ENCODE measurements around the gene NUSAP1.
A peak's percentile ranks its signal among the peaks of the same experiment; 100 is the strongest.
"Not testable (repeated sequence)": the region's sequence is repeated elsewhere in the genome, so short reads cannot be mapped to it uniquely, and the experiment has no call there.

NUSAP1 gene

DNA sequence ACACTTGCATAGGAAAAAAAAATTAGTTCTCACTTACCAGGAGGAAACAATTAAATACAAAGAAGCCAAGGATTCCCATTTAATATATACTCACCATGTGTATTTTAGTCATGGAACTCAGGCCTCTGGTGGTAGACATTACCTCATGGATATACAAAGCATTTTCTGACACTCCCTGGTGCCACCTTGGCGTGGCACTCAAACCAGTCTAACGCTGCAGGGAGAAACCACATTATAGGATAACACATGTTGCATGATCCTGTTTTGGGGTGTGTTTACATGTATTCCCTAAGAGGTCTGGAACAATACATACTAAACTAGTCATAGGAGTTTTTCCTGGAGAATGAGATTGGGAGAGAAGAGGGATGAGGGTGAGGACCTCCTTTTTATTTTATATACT, 78.3 kb downstream of the NUSAP1 start:
- DNase-seq (ENCODE audit: low read depth in 2 of 2), result no peak

DNA sequence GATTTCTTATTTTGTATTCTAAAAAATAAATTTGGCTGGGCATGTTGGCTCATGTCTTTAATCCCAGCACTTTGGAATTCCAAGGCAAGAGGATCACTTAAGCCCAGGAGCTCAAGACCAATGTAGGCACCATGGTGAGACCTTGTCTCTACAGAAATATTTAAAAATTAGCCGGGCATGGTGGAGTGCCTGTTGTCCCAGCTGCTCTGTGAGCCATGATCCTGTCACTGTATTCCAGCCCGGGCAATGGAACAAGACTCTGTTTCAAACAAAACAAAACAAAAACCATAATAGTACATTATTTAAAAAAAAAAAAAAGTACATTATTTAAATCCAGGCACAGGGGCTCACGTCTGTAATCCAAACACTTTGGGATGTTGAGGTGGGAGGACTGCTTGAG, 78.8 kb downstream of the NUSAP1 start:
- no peak for DNase-seq (ENCODE audit: low read depth in 2 of 2)

DNA sequence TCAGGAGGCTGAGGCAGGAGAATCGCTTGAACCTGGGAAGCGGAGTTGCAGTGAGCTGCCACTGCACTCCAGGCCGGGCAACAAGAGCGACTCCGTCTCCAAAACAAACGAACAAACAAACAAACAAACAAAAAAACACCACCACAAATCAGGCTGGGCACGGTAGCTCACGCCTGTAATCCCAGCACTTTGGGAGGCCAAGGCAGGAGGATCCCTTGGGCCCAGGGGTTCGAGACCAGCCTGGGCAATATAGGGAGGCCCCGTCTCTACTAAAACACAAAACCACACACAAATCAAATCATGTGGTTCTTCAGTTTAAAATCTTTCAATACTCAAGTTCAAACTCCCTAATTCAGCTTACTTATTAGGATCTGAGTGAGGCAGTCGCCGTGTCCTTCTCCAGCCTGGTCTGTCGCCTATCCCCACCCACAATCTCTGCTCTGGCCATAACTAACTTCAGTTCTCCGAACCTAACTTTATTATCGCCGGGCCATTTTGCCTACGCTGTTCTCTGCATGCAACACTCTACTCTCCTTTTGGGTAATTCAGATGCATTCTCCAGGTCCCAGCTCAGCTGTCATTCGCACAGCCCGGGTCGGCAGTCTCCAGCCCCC, 83.6 kb downstream of the NUSAP1 start:
- DNase-seq (ENCODE audit: low read depth in 2 of 2), result no peak

DNA sequence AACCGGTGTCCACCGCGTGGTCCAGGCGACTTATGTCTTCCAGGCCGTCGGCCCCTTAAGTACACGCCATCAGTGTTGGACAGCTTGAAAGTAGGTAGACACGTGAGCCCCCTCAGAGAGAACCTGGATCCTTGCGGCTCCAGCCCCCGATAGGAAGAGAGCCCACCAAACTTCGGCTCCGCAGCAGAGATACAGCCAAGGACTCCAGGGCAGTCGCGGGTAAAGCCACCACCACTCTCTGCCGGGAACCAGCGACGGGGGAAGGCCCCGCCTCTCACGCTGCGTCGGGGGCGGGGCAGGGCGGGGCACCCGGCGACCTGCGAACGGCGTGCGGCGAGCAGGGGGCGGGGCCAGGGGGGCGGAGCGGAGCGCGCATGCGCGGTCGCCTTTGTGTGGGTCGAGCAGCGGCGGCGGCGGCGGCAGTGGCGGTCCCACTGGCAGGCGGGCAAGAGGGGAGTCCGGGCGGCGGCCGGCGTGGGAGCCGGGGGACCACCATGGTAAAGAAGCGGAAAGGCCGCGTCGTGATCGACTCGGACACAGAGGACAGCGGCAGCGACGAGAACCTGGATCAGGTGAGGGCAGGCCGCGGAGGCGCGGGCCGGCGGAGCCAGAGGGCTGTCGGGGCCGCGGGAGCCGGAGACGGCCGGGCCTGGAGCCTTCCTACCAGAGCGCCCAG, 84.2 kb downstream of the NUSAP1 start, which contains the start of gene RTF1:
Gene RTF1 (plus strand): TSS at position 354 of the 676 bp plus-strand sequence. CDS start 21 bp downstream, at position 375.
- DNase-seq (ENCODE audit: low read depth in 2 of 2), result peak; percentile 97 to 98

DNA sequence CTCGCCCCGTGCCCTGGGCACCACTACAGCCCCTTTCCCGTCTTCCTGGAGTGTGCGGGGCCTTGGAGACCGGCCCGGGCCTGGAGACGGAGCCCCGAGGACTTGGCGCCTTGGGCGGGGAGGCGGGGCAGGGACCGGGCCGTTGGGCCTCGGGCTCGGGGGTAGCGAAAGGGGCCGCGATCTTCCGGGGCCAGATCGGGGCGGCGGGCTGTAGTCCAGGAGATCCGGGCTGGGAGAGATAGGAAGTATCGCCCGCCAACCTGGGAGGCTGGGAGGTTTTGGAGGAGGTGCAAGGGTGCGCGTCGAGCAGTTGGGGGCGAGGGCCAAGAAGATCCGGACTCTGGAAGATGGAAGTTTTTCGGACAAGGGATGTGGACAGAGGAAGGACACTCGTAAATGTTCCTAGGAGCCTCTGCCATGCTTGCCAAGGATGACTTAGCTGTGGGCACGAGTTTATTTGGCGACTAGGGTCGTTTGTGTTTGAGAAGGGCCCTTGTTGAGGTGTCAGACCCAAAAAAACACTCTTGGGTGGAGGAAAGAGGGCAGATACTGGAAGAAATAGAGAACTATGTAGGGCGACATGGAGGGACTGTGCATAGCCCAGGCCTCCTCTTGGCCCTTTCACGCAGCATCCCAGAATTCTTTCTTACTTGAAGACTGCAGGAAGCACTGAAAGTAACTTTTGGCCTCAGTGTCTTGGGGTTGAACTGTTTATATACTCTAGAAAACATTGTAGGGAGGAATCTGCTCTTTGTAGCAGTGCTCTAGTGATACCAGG, 84.9 kb downstream of the NUSAP1 start:
- DNase-seq (ENCODE audit: low read depth in 2 of 2), result peak in 1 of 2 donors; percentile 9

DNA sequence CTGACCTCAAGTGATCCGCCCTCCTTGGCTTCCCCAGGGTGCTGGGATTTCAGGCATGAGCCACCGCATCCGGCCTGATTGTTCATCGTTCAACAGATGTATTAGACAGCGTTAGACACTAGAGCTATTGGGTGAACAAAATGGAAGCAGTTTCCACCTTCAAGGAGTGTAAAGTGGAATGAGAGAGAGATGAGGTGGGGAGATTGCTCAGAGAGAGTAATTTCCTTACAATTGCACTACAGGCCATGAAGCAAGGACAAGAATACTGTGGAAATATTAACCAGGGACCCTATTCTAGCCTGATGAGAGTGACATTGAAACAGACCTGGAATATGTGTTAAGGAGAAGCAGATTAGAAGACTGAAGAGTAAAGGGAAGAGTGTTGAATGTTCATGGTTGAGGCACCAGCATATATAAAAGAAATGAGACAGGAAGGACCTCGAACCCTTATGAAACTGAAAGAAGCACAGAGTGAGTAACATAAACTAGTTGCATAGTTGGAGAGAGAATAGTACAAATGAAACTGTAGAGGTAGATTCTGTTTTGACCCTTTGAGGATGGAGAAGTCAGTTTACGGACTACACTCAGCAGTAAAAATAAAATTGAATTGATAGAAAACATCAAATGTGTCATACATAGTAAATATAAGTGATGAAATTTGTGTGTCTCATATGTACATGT, 91.4 kb downstream of the NUSAP1 start:
- DNase-seq (ENCODE audit: low read depth in 2 of 2), result no peak

DNA sequence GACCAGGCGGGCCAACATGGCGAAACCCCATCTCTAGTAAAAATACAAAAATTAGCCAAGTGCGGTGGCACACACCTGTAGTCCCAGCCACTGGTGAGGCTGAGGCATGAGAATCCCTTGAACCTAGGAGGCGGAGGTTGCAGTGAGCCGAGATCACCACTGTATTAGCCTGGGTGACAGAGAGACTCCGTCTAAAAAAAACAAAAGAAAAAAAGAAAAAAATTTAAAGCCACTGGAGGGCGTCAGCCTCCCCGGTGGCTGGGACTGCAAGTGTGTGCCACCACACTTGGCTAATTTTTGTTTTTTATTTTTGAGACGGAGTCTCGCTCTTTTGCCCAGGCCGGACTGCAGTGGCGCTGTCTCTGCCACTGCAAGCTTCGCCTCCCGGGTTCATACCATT, 92.1 kb downstream of the NUSAP1 start:
- DNase-seq (ENCODE audit: low read depth in 2 of 2), result no peak

DNA sequence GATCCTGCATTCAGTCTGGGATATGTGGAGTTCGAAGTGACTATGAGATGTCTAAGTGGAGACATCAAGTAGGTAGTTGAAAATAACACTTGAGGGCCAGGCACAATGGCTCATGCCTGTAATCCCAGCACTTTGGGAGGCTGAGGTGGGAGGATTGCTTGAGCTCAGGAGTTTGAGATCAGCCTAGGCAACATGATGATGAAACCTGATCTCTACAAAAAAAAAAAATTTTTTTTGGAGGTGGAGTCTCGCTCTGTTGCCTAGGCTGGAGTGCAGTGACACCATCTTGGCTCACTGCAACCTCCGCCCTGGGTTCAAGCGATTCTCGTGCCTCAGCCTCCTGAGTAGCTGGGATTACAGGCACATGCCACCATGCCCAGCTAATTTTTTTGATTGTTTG, 93.2 kb downstream of the NUSAP1 start:
- not testable (repeated sequence) for DNase-seq (ENCODE audit: low read depth in 2 of 2)

DNA sequence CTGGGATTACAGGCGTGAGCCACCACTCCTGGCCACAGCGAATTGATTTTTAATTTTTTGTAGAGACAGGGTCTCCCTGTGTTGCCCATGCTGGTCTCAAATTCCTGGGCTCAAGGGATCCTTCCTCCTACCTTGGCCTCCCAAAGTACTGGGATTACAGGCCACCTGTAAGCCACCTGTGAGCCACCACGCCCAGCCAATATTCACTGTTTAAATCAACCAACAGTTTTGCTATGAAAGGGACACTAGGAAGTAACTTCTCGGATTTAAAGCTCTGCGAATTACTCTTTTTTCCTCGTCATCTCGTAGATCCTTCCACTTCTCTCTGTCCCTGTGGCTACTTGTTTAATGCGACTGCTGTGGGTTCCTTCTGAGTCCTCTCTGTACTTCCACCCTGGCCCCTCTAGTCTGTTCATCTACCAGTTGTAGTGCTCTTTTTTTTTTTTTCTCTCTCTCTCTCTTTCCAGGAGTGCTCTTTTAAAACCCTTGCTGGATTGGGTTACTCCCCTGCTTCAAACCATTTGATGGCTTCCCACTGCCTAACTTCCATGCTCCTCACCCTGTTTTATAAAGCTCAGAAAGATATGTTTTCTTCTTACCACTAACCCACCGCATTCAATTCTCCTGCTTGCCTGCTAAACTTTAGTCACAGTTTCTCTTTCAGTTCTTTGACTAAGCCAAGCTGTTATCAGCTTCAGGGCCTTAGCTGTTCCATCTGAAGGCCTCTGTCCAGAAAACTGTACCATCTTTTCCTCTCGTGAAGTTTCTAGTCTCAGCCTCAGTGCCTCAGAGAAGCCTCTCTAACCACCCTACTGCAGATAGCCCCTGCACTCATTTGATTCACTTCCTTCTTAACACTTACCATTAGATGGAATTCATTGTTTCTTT, 96.6 kb downstream of the NUSAP1 start:
- DNase-seq (ENCODE audit: low read depth in 2 of 2), result no peak

All from stimulated activated CD8-positive, alpha-beta memory T cell treated with anti-CD3 and anti-CD28 coated beads, Interleukin-15, amount 100 ng/mL, for 48 hours (primary cell).